Measurements from ENCODE around the gene LRRC3C.

- TF ChIP-seq GATA3 (IDR thresholded peaks at IDR 0.05; ENCODE audit: low read depth, low read length) (no peak), GATA2 (IDR thresholded peaks at IDR 0.05; ENCODE audit: low read depth, low read length) (no peak)
These were observed 40.5 kb upstream of the LRRC3C start for GRCh38 chr17:39887078-39887477.
